K562 (cell line): ENCODE data around the gene FUT2. TPM values are rescaled to one million over a fixed set of nuclear protein-coding genes. Genes with fewer than 3 reads are reported as not detected.

Experiments used
- ARHGAP35 ChIP-seq: fragments of 450-650 bp; IDR thresholded peaks from 2 replicates; pipeline ENCODE4 v1.6.1; 2018; ENCODE audit not compliant: partially characterized antibody
- BCOR ChIP-seq: fragments of 450-650 bp; IDR thresholded peaks from 2 replicates; pipeline ENCODE4 v1.6.1; 2016
- CEBPG ChIP-seq, 3 experiments: fragments of 200-800 bp in 1 of 3; sonication (Bioruptor generic) in 1 of 3; sonication (generic) in 1 of 3; formaldehyde crosslinking in 1 of 3; IDR thresholded peaks in 2 of 3; conservative IDR thresholded peaks in 1 of 3; 2 replicates each; pipeline versions ENCODE4 v1.6.1 to v1.8.0; 2016 to 2022; ENCODE audit warnings: missing compliant biosample characterization in 2 of 3, missing genetic modification characterization in 2 of 3, mild to moderate bottlenecking in 1 of 3, missing genetic modification reagents in 1 of 3
- DIDO1 ChIP-seq: fragments of 450-650 bp; IDR thresholded peaks from 2 replicates; pipeline ENCODE4 v1.6.1; 2016; ENCODE audit warnings: low read depth, missing biosample characterization, missing genetic modification characterization
- FOXM1 ChIP-seq, 2 experiments: fragments of 450-650 bp in 1 of 2; sonication (generic) in 1 of 2; formaldehyde crosslinking in 1 of 2; IDR thresholded peaks; 2 replicates each; pipeline versions ENCODE4 v1.6.1 to v1.9.0; 2017 to 2022; ENCODE audit warnings: low read depth in 2 of 2, mild to moderate bottlenecking in 2 of 2, missing genetic modification reagents in 1 of 2, moderate library complexity in 1 of 2
- HDAC1 ChIP-seq, 2 experiments: fragments of 450-650 bp; IDR thresholded peaks; 2 replicates each; pipeline ENCODE4 v1.6.1; 2016 to 2017; ENCODE audit warnings: inconsistent platforms in 1 of 2, mild to moderate bottlenecking in 1 of 2, moderate library complexity in 1 of 2
- HES1 ChIP-seq: fragments of 450-650 bp; IDR thresholded peaks from 2 replicates; pipeline ENCODE4 v1.6.1; 2016; ENCODE audit warnings: low read depth, mild to moderate bottlenecking, moderate library complexity
- ILK ChIP-seq: fragments of 450-650 bp; IDR thresholded peaks from 2 replicates; pipeline ENCODE4 v1.6.1; 2016; ENCODE audit warnings: missing genetic modification characterization, low read depth, mild to moderate bottlenecking, missing compliant biosample characterization, moderate library complexity, borderline replicate concordance
- KAT8 ChIP-seq: fragments of 450-650 bp; IDR thresholded peaks from 2 replicates; pipeline ENCODE4 v1.6.1; 2016; ENCODE audit warnings: low read depth, mild to moderate bottlenecking
- KDM4B ChIP-seq, 2 experiments: fragments of 450-650 bp in 1 of 2; sonication (generic) in 1 of 2; IDR thresholded peaks; 2 replicates each; pipeline ENCODE4 v1.6.1; 2016 to 2017; ENCODE audit warnings: borderline replicate concordance in 2 of 2, antibody characterized with exemption in 1 of 2, low read depth in 1 of 2, mild to moderate bottlenecking in 1 of 2
- KLF6 ChIP-seq: fragments of 250-450 bp; sonication (Bioruptor Pico); IDR thresholded peaks from 2 replicates; pipeline ENCODE4 v1.4.0; 2020; ENCODE audit warnings: mild to moderate bottlenecking, moderate library complexity, borderline replicate concordance
- RB1 ChIP-seq: fragments of 450-650 bp; IDR thresholded peaks from 2 replicates; pipeline ENCODE4 v1.6.1; 2017; ENCODE audit warnings: low read depth, mild to moderate bottlenecking
- SMAD2 ChIP-seq: fragments of 150-350 bp; IDR thresholded peaks from 2 replicates; pipeline ENCODE4 v1.6.1; 2014; ENCODE audit warnings: low read depth, mild to moderate bottlenecking, low read length
- SPI1 ChIP-seq: IDR thresholded peaks from 2 replicates; pipeline ENCODE4 v1.6.1; 2011; ENCODE audit warnings: low read depth, low read length, control low read depth, borderline replicate concordance
- STAT5A ChIP-seq: IDR thresholded peaks from 2 replicates; pipeline ENCODE4 v1.6.1; 2012; ENCODE audit warnings: low read length, inconsistent platforms, borderline replicate concordance
- STAT5B ChIP-seq: fragments of 250-450 bp; sonication (Bioruptor Pico); IDR thresholded peaks from 2 replicates; pipeline ENCODE4 v1.8.0; 2021; ENCODE audit warnings: mild to moderate bottlenecking, inconsistent platforms
- TRIM28 ChIP-seq: fragments of 450-650 bp; IDR thresholded peaks from 2 replicates; pipeline ENCODE4 v1.6.1; 2017
- XRCC4 ChIP-seq: IDR thresholded peaks from one replicate; pipeline ENCODE4 v1.6.1; 2011; ENCODE audit not compliant: insufficient read depth, insufficient read length; ENCODE audit errors: extremely low read depth
- ZNF212 ChIP-seq: fragments of 450-650 bp; formaldehyde crosslinking; IDR thresholded peaks from 2 replicates; pipeline ENCODE4 v1.4.0; 2020; ENCODE audit warnings: mild to moderate bottlenecking
- ZNF3 ChIP-seq: fragments of 250-450 bp; sonication (Bioruptor Pico); IDR thresholded peaks from 2 replicates; pipeline ENCODE4 v1.5.0; 2021; ENCODE audit warnings: mild to moderate bottlenecking, moderate library complexity
- ZNF583 ChIP-seq: fragments of 250-450 bp; sonication (Bioruptor Pico); IDR thresholded peaks from 2 replicates; pipeline ENCODE4 v1.4.0; 2020
- ZNF655 ChIP-seq: fragments of 250-450 bp; sonication (Bioruptor Pico); IDR thresholded peaks from 2 replicates; pipeline ENCODE4 v1.5.0; 2021
- ZNF785 ChIP-seq: fragments of 250-450 bp; sonication (Bioruptor Pico); IDR thresholded peaks from 2 replicates; pipeline ENCODE4 v1.4.0; 2020; ENCODE audit warnings: mild to moderate bottlenecking
- polyA plus RNA-seq, 8 experiments: library from polyadenylated mRNA; depleted of rRNA in 4 of 8; stranded (reverse) in 5 of 8; unstranded in 3 of 8; fragments of >200 nt; fragmentation: Nextera tagmentation in 2 of 8; fragmentation: Illumina TruSeq in 1 of 8; extraction: Ambion mirVana in 2 of 8; extraction: Trizol in 1 of 8; gene quantifications; 2 replicates each; pipeline versions ENCODE4 v1.2.1 to v1.2.3, GENCODE V29; 2011 to 2014; ENCODE audit warnings: inconsistent platforms in 1 of 8, missing spikeins in 1 of 8
- total RNA-seq, 7 experiments: library from RNA; depleted of rRNA in 6 of 7; stranded (reverse); fragments of >200 nt in 6 of 7; fragmentation: Illumina TruSeq in 2 of 7; extraction: Trizol in 2 of 7; gene quantifications; 2 replicates each; pipeline versions ENCODE4 v1.2.1 to v1.2.3, GENCODE V29; 2011 to 2021; ENCODE audit warnings: low replicate concordance in 1 of 7
- TF ChIP-seq, protein P1 (sequence below): fragments of 450-650 bp; IDR thresholded peaks from 2 replicates; pipeline ENCODE4 v1.6.1; 2016; ENCODE audit warnings: missing biosample characterization, missing genetic modification characterization
- TF ChIP-seq, protein P2 (sequence below): sonication (generic); formaldehyde crosslinking; IDR thresholded peaks from 2 replicates; pipeline ENCODE4 v1.8.1; 2022; ENCODE audit warnings: missing genetic modification reagents

FUT2 gene
- total and polyA plus RNA-seq, 9 of the 15 experiments (the other 6 are each of a cell fraction or from before 2014, with no cell fraction given): 0.03 to 0.04 TPM; not detected in 7

DNA sequence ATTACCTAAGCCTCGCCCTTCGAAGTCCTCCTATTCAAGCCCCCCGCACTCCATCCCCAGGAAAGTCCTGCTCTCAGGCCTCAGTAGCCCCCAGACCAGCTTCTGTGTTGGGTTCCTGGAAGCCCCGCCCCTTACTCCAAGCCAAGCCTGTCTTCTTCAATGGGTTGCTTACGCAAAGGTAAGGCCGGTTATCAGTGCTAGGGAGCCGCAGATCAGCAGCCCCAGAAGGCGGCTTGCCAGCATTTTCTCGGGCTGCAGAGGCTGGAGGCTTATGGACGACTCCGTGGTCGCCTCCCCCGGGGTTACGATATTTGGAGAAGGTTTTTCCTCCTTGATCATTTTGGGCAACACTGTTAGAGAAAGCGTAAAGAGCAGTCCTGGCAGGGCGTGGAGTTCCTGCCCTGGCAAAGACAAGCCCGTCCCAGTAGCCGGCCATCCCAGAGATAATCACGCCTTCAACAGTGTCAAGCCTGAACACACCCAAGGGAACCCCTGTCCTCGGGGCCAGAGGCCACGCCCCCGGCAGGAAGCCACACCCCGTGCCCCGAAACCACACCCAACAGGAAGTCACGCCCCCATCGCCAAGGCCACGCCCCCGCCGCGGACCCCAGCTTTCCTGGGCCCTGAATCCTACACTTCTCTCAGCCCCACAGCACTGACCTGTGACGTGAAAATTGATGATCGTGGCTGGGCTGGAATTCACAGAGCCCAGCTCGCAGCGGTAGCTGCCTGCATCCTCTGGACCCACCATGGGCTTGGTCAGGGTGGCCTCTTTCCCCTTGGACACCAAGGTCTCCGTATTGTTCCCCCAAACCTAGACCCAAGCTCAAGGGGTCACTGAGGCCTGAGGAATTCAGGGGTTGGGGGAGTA is 45.6 kb downstream of the FUT2 start (continued):
- no peak for TF ChIP-seq SMAD2
- TF ChIP-seq BCOR: no peak
- TF ChIP-seq KAT8: no peak
- TF ChIP-seq ARHGAP35: no peak
- TF ChIP-seq, protein P1, sequence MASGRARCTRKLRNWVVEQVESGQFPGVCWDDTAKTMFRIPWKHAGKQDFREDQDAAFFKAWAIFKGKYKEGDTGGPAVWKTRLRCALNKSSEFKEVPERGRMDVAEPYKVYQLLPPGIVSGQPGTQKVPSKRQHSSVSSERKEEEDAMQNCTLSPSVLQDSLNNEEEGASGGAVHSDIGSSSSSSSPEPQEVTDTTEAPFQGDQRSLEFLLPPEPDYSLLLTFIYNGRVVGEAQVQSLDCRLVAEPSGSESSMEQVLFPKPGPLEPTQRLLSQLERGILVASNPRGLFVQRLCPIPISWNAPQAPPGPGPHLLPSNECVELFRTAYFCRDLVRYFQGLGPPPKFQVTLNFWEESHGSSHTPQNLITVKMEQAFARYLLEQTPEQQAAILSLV (tag): no peak
- no peak for TF ChIP-seq ZNF212 (CRISPR knock-in tag)
- TF ChIP-seq XRCC4: no peak
- peak; percentile 51; the same call in 1 of the 2 replicates for TF ChIP-seq ZNF583 (CRISPR knock-in tag)
- no peak for TF ChIP-seq KDM4B (IDR thresholded peaks at IDR 0.05; ENCODE audit: borderline replicate concordance in 2 of 2, low read depth in 1 of 2)
- TF ChIP-seq, protein P2, sequence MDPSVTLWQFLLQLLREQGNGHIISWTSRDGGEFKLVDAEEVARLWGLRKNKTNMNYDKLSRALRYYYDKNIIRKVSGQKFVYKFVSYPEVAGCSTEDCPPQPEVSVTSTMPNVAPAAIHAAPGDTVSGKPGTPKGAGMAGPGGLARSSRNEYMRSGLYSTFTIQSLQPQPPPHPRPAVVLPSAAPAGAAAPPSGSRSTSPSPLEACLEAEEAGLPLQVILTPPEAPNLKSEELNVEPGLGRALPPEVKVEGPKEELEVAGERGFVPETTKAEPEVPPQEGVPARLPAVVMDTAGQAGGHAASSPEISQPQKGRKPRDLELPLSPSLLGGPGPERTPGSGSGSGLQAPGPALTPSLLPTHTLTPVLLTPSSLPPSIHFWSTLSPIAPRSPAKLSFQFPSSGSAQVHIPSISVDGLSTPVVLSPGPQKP (CRISPR knock-in tag): no peak
- no peak for TF ChIP-seq HES1
- TF ChIP-seq TRIM28: no peak; the same call in 1 of the 2 replicates
- TF ChIP-seq ILK (tag): no peak
- no peak for TF ChIP-seq STAT5B (CRISPR knock-in tag)
- TF ChIP-seq DIDO1: no peak
- TF ChIP-seq SPI1: peak; percentile 66
- TF ChIP-seq ZNF655: no peak
- TF ChIP-seq ZNF785 (CRISPR knock-in tag): no peak
- no peak for TF ChIP-seq RB1
- TF ChIP-seq CEBPG (CRISPR knock-in tag; IDR thresholded peaks at IDR 0.05): no peak
- TF ChIP-seq CEBPG (tag; conservative IDR thresholded peaks at IDR 0.05 in 1 of 2, IDR thresholded peaks at IDR 0.05 in 1 of 2): 0 out of 4 replicates have a peak, but pooled peaks of 1 of the 2 experiments have one; percentile 26
- TF ChIP-seq STAT5A: no peak
- TF ChIP-seq ZNF3 (CRISPR knock-in tag): no peak
- TF ChIP-seq HDAC1 (IDR thresholded peaks at IDR 0.05): peak in 1 of 2 experiments; percentile 13; a peak in 1 of 4 replicates
- TF ChIP-seq KLF6 (CRISPR knock-in tag): no peak
- no peak for TF ChIP-seq FOXM1 (IDR thresholded peaks at IDR 0.05; ENCODE audit: low read depth)
- no peak for TF ChIP-seq FOXM1 (CRISPR knock-in tag; IDR thresholded peaks at IDR 0.05; ENCODE audit: low read depth)
